ENCODE measurements around the gene UVRAG. TPM values are rescaled to one million over a fixed set of nuclear protein-coding genes. Genes with fewer than 3 reads are reported as not detected.

Gene UVRAG
- total RNA-seq, 2 experiments from 2014 or later = 15.9 to 18.3 TPM

DNA sequence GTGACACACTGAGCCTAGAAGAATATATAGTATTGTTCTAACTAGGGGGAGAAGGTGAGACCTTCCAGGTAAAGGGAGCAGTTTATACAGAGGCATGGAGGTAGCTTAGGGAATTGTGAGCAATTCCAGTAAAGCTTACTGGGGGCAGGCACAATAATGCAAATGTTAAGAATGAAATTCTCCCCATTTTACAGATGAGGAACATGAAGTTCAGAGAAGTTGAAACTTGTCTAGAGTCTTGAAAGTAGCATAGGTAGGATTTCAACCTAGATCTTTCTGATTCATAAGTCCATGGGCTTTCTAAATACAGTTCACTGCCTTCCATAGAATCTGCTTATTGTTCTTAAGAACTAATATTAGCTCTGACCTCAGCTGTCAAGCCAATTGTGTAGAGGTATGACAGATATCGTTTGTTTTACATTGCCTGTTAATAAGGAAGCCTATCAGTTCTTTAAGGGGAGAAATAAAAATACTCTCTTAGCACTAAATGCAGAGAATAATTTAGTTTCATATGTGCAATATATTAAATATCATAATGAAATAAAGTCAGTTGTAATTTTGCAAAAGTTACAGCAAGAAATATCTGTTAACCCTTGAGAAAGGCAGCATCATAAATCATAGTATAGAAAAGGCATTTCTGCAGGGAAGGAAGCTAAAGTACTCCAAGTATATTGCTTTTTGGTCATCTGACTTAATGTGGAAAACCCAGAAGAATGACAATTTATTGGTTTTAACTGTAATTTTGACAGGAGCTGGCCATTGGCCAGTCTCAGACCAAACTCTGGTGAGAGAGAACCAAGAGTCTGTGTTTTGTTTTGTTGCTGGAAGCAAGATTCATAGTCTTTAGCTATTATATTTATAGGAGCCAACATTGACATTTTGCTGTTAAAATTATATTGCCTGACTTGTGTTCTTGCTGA, 181.8 kb downstream of the UVRAG start:
- Mint-ChIP-seq H3K9me3 (peaks cover 11% of the 10 kb centered on the region), H3K27ac (no peak overlapping the region), H3K4me3 (no peak overlapping the region), H3K36me3 (ENCODE audit: low read depth) (peaks cover 29% of the 10 kb centered on the region), H3K4me1 (ENCODE audit: low read depth) (no peaks in the 10 kb centered on the region), H3K27me3 (ENCODE audit: low read depth) (no peaks in the 10 kb centered on the region)
- CTCF ChIA-PET = interaction anchor here (0.7 kb wide), 1 partner anchor 146 kb away, joined by 3 read pairs; no protein-coding TSS in a partner anchor
- intact Hi-C loops (cut with micrococcal nuclease) = no loop called here
- no peak for DNase-seq

DNA sequence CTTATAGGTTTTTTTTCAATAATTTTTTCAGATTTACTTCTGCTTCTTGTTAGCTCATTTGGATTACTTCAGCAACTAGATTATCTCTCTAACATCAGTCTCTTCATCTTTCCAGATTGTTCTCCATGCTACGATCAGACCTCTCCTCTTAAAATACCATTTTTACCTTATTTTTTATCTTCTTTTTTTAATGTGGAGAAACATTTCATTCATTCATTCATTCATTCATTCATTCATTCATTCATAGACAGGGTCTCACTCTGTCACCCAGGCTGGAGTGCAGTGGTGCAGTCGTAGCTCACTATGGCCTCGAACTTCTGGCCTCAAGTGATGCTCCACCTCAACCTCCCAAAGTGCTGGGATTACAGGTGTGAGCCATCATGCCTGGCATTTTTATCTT, 189.4 kb downstream of the UVRAG start:
- Mint-ChIP-seq H3K27ac (no peak overlapping the region), H3K4me3 (no peak overlapping the region), H3K4me1 (ENCODE audit: low read depth) (no peaks in the 10 kb centered on the region), H3K36me3 (ENCODE audit: low read depth) (peaks cover 49% of the 10 kb centered on the region), H3K27me3 (ENCODE audit: low read depth) (no peaks in the 10 kb centered on the region), H3K9me3 (peaks cover 9% of the 10 kb centered on the region)
- no peak for DNase-seq
- CTCF ChIA-PET = no interaction called here
- intact Hi-C loops (cut with micrococcal nuclease) = no loop called here

DNA sequence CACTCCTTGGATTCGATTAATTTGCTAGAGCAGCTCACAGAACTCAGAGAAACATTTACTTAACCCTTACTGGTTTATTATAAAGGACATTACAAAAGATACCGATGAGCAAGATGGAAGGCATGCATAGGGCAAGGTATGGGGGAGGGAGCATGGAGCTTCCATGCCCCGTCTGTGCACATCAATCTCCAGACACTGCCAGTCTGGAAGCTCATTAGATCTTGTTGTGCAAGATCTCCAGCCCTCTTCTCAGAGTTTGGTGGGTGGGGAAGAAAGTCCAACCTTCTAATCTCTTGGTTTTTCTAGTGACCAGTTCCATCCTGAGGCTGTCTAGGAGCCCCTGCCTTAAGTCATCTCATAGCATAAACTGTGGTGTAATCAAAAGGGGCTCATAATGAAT, 190.7 kb downstream of the UVRAG start:
- Mint-ChIP-seq H3K36me3 (ENCODE audit: low read depth) (peaks cover 49% of the 10 kb centered on the region), H3K27me3 (ENCODE audit: low read depth) (no peaks in the 10 kb centered on the region), H3K4me3 (no peak overlapping the region)

DNA sequence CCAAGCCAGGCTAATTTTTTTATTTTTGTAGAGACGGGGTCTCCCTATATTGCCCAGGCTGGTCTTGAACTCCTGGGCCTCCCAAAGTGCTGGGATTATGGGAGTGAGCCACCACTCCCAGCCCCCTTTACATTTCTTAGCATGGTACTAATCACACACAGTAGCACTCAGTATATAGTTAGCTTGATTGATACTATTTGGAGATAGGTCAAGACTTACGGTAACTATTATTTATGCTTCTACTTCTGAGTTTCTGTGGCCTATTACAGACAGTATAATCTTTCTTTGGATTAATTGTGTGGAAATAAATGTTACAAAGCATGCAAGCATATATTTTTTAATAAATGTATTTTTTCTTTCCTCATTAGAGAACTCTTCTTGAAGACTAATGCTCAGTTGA, 192.2 kb downstream of the UVRAG start:
- Mint-ChIP-seq H3K27ac (no peak overlapping the region), H3K4me3 (no peak overlapping the region), H3K4me1 (ENCODE audit: low read depth) (no peaks in the 10 kb centered on the region), H3K27me3 (ENCODE audit: low read depth) (no peaks in the 10 kb centered on the region), H3K36me3 (ENCODE audit: low read depth) (peaks cover 45% of the 10 kb centered on the region), H3K9me3 (no peaks in the 10 kb centered on the region)
- CTCF ChIA-PET = no interaction called here
- no peak for DNase-seq
- intact Hi-C loops (cut with micrococcal nuclease) = no loop called here

More for the DNA sequence above, 190.7 kb downstream of the UVRAG start:
- no peaks in the 10 kb centered on the region for H3K4me1 Mint-ChIP-seq (ENCODE audit: low read depth)
- CTCF ChIA-PET = no interaction called here
- no peak overlapping the region for H3K27ac Mint-ChIP-seq
- peaks cover 3% of the 10 kb centered on the region for H3K9me3 Mint-ChIP-seq
- no peak for DNase-seq
- intact Hi-C loops (cut with micrococcal nuclease) = no loop called here

DNA sequence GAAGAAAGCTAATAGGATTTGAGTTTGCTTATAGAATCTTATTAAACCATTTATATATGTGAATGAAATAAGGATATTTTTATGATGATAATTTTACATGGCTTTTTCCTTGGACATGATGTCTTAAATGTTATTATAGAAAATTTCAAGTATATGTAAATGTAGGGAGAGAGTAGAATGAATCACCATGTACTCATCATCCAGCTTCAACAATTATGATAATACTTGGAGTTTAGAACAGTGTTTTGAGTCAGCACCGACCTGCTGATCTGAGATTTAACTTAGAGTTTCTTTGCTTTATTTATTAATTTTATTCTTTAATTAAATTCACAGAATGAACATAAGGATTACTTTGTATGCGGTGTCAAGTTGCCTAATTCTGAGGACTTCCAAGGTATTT, 193.5 kb downstream of the UVRAG start:
- H3K4me3 Mint-ChIP-seq = no peak overlapping the region
- intact Hi-C loops (cut with micrococcal nuclease) = no loop called here
- no peaks in the 10 kb centered on the region for H3K9me3 Mint-ChIP-seq
- H3K27ac Mint-ChIP-seq = no peak overlapping the region
- no peaks in the 10 kb centered on the region for H3K4me1 Mint-ChIP-seq (ENCODE audit: low read depth)
- CTCF ChIA-PET = no interaction called here
- peaks cover 44% of the 10 kb centered on the region for H3K36me3 Mint-ChIP-seq (ENCODE audit: low read depth)
- no peak for DNase-seq
- H3K27me3 Mint-ChIP-seq (ENCODE audit: low read depth) = no peaks in the 10 kb centered on the region

DNA sequence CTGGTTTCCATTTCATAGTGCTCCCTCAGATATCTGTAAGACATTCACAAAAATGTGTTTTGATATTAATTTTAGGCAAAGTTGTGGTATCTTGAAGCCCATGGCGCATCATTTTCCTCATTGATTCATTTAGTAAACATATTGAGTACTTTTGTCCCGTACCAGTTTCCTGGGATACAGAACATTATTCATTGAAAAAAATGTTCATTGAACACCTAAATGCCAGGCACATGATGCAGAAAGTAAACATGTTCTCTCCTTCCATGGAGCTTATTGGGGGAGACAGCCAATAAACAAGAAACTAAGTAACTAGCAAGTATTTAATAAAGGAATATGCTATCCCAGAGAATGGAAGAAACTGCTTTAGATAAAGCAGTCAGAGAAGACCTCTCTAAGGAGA, 195.0 kb downstream of the UVRAG start:
- CTCF ChIA-PET = interaction anchor here (0.9 to 1.0 kb wide), 2 partner anchors 12 to 142 kb away, joined by 3 read pairs; no protein-coding TSS in a partner anchor
- Mint-ChIP-seq H3K4me1 (ENCODE audit: low read depth) (no peaks in the 10 kb centered on the region), H3K27me3 (ENCODE audit: low read depth) (no peaks in the 10 kb centered on the region), H3K9me3 (no peaks in the 10 kb centered on the region), H3K4me3 (no peak overlapping the region), H3K27ac (no peak overlapping the region), H3K36me3 (ENCODE audit: low read depth) (peaks cover 41% of the 10 kb centered on the region)
- no peak for DNase-seq
- intact Hi-C loops (cut with micrococcal nuclease) = no loop called here

DNA sequence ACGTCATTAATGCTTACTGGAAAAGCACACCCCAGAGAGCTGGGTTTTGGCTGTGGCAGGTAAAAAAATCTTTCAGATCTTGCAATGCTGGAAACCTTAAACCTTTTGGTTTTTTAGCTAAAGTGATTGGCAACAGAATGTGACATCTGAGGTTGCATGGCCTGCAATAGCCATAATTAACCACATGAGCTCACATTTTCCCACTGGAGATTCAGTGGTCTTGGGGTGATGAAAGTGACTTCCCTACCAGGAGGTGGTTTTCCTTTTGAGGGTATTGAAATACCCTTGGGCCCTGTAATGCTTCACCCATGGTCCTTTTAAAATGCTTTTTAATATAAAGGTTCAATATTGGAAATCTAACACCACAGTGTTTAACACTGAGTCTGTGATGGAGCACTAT, 198.5 kb downstream of the UVRAG start:
- peaks cover 9% of the 10 kb centered on the region for H3K9me3 Mint-ChIP-seq
- intact Hi-C loops (cut with micrococcal nuclease) = no loop called here

DNA sequence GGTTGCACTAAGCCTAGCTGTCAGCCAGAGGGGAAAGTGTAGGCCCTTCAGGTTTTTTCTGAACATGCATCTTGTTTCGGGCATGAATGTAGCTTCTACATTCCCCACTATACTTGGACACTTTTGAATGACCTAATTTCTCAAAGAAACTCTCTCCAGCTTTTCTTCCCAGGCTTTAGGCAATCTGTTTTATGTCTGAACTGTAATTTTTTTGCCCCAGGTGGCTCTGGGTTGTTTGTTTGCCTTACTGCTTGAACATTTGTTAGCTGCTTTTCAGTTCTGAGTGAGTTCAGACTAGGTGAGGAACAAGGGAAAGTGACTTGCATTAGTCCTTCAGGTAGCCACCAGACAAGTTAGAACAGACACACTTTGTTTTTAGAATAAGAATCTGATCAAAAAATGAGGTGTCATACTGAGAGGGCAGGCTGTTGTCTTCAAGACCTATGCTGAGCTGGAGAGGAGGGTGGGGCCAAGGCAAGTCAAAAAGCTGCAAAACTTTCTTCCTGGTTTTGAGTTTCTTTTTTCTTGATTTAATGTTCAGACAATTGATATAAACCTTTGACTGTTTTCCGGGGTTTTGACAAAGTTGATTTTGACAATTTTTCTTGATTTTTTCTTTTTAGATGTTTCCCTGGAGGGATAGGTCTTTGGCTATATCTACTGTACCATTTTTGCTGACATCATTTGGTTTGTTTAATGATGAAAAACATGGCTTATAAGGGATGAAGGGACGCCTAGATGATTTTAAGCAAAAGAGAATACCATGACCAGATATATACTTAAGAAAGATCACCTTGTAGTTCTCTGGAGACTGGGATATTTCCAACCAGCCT, 208.4 kb downstream of the UVRAG start:
- H3K27ac Mint-ChIP-seq = peak overlapping the region; percentile 26
- peaks cover 12% of the 10 kb centered on the region for H3K4me1 Mint-ChIP-seq (ENCODE audit: low read depth)
- no peak overlapping the region for H3K4me3 Mint-ChIP-seq
- H3K36me3 Mint-ChIP-seq (ENCODE audit: low read depth) = peaks cover 37% of the 10 kb centered on the region
- intact Hi-C loops (cut with micrococcal nuclease) = no loop called here
- CTCF ChIA-PET = no interaction called here
- H3K9me3 Mint-ChIP-seq = no peaks in the 10 kb centered on the region
- DNase-seq = peak; percentile 10
- no peaks in the 10 kb centered on the region for H3K27me3 Mint-ChIP-seq (ENCODE audit: low read depth)

More for the DNA sequence above, 198.5 kb downstream of the UVRAG start:
- Mint-ChIP-seq H3K27ac (no peak overlapping the region), H3K4me1 (ENCODE audit: low read depth) (peaks cover 4% of the 10 kb centered on the region), H3K27me3 (ENCODE audit: low read depth) (no peaks in the 10 kb centered on the region), H3K4me3 (no peak overlapping the region), H3K36me3 (ENCODE audit: low read depth) (peaks cover 48% of the 10 kb centered on the region)
- DNase-seq = no peak
- CTCF ChIA-PET = no interaction called here

DNA sequence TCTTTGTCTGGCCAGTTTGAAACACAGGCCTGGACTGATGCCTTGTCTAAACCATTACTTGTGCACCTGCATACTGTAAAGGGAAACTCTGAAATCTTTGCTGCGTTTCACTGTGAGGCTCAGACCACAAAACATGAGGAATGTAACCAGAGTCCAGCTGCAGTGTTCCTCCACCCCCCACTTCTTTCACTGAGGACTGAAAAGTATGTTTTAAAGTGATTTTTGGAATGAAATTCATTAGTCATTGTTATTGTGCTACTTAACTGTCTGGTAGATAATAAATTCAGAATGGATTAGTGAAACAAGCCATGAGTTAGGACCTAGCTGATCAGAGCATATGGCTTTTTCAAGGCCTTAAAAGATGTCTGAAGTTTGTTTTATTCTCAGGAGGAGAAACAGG, 210.1 kb downstream of the UVRAG start:
- CTCF ChIA-PET = no interaction called here
- intact Hi-C loops (cut with micrococcal nuclease) = no loop called here
- Mint-ChIP-seq H3K4me3 (no peak overlapping the region), H3K4me1 (ENCODE audit: low read depth) (peaks cover 12% of the 10 kb centered on the region), H3K36me3 (ENCODE audit: low read depth) (peaks cover 30% of the 10 kb centered on the region), H3K9me3 (no peaks in the 10 kb centered on the region), H3K27me3 (ENCODE audit: low read depth) (no peaks in the 10 kb centered on the region), H3K27ac (no peak overlapping the region)
- DNase-seq = no peak

DNA sequence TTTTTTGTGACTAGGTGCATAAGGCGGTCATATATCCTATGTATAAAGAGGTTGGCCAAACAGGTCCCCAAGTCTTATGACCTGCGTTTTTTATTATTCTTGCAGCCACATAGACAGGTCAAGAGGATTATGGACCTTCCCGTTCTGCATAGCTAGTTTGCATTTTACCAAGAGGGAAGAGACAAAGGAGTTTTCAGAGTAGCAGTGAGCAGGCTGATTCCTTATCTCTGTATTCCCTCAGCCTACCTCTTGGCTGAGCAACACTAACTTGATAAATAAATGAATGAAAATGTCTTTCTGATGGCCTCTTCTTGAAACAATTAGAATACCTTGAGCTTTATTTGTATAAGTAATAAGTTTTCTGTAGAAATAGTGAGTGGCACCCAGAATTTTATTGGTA, 210.8 kb downstream of the UVRAG start:
- DNase-seq = no peak
- Mint-ChIP-seq H3K4me3 (no peak overlapping the region), H3K9me3 (no peaks in the 10 kb centered on the region), H3K27ac (no peak overlapping the region), H3K27me3 (ENCODE audit: low read depth) (no peaks in the 10 kb centered on the region), H3K36me3 (ENCODE audit: low read depth) (peaks cover 27% of the 10 kb centered on the region), H3K4me1 (ENCODE audit: low read depth) (peaks cover 12% of the 10 kb centered on the region)
- intact Hi-C loops (cut with micrococcal nuclease) = no loop called here
- CTCF ChIA-PET = no interaction called here

DNA sequence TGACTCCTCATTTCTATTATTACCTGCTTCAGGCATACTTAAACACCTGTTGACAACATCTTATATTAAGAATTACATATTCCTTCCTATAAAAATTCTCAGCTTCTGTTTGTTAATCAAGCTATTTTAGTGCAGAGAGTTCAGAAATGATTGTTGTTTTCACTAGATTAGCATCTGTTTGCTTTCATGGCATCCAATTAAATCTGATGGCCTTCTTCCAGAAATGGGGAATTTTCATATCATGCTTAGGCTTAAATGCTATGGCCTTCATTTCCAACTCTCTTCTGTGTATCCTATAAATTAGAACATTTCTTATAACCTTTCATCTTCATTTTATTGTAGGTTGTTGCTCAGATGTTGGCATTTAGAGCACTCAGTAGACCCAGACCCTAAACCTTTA, 211.3 kb downstream of the UVRAG start:
- no peak overlapping the region for H3K4me3 Mint-ChIP-seq
- no peak for DNase-seq
- no peak overlapping the region for H3K27ac Mint-ChIP-seq
- H3K4me1 Mint-ChIP-seq (ENCODE audit: low read depth) = peaks cover 9% of the 10 kb centered on the region
- CTCF ChIA-PET = no interaction called here
- H3K9me3 Mint-ChIP-seq = no peaks in the 10 kb centered on the region
- H3K27me3 Mint-ChIP-seq (ENCODE audit: low read depth) = no peaks in the 10 kb centered on the region
- intact Hi-C loops (cut with micrococcal nuclease) = no loop called here
- H3K36me3 Mint-ChIP-seq (ENCODE audit: low read depth) = peaks cover 23% of the 10 kb centered on the region

DNA sequence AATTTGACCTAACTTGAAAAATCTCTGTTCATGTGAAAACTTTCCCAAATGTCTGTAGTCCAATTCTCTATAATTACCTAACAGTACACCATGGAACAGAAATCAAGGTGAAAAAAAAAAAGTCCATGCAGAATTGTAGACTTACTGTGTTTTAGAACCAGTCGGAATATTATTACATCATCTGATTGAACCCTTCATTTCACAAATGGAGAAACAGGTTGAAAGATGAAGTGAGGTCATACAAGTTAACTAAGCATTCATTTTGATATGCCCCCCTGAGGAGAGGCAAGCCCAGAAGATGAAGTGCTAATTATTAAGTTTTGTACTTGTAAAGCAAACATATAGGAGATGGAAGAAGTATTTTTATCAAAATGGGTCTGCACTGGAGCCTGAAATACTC, 211.9 kb downstream of the UVRAG start:
- no peak overlapping the region for H3K27ac Mint-ChIP-seq
- H3K4me1 Mint-ChIP-seq (ENCODE audit: low read depth) = peaks cover 5% of the 10 kb centered on the region
- H3K4me3 Mint-ChIP-seq = no peak overlapping the region
- no peaks in the 10 kb centered on the region for H3K9me3 Mint-ChIP-seq
- CTCF ChIA-PET = no interaction called here
- DNase-seq = no peak
- intact Hi-C loops (cut with micrococcal nuclease) = no loop called here
- peaks cover 20% of the 10 kb centered on the region for H3K36me3 Mint-ChIP-seq (ENCODE audit: low read depth)
- no peaks in the 10 kb centered on the region for H3K27me3 Mint-ChIP-seq (ENCODE audit: low read depth)

Data from activated naive CD4-positive, alpha-beta T cell treated with anti-CD3 and anti-CD28 coated beads for 36 hours (primary cell).